GM18519 (cell line): ENCODE measurements around the gene LASP1NB.
"Not testable (repeated sequence)": the region's sequence is repeated elsewhere in the genome, so short reads cannot be mapped to it uniquely, and the experiment has no call there.

ENCODE experiments used
- ATAC-seq: cut with Tn5 transposase; IDR thresholded peaks from one replicate; pipeline ENCODE4 v1.9.1; 2021; ENCODE audit warnings: mild to moderate bottlenecking, moderate library complexity; ENCODE audit not compliant: unreplicated experiment, low FRiP score

The LASP1NB gene

GRCh38 chr17:38916771-38917170 is 8.6 kb upstream of the LASP1NB start:
- ATAC-seq = no peak

DNA sequence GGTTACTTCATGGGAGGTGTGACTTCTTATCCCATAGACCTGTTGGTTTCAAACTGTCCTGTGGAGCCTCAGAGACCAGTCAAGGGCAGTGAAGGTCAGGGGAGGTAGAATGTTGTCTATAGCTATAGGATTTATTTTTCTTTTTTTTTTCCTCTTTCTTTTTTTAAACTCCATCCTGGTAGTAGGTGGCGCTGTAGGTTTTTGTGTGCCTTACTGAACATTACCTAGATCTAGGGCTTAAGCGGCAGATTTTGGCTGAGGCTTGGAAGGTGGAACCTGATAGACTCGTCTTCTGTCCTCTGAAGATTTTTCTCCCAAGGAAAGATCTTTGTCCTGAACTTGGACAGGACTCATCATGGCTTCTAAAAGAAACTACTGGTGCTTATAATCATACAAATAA is 8.2 kb upstream of the LASP1NB start:
- no peak for ATAC-seq

DNA sequence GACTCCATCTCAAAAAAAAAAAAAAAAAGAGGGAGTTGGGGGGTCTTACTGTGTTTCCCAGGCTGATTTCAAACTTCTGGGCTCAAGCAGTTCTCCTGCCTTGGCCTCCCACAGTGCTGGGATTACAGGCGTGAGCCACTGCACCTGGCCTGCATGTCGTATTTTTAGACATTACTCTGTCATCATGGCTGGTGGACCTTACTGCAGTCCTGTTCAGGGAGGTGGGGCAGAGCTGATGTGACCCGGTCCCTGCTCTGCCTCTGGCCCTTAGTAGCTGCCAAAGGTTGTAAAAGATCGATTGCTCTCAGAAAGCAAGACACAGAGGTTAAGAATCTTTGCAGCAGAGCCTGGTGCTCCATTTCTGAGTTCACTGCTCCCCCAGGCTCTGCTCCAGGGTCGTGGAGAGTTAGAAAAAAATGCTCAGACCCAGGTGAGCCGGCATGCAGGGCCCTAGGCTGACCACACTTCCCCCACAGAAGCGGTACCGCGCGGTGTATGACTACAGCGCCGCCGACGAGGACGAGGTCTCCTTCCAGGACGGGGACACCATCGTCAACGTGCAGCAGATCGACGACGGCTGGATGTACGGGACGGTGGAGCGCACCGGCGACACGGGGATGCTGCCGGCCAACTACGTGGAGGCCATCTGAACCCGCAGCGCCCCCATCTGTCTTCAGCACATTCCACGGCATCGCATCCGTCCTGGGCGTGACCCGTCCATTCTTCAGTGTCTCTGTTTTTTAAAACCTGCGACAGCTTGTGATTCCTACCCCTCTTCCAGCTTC is 7.1 kb upstream of the LASP1NB start:
- no peak for ATAC-seq

DNA sequence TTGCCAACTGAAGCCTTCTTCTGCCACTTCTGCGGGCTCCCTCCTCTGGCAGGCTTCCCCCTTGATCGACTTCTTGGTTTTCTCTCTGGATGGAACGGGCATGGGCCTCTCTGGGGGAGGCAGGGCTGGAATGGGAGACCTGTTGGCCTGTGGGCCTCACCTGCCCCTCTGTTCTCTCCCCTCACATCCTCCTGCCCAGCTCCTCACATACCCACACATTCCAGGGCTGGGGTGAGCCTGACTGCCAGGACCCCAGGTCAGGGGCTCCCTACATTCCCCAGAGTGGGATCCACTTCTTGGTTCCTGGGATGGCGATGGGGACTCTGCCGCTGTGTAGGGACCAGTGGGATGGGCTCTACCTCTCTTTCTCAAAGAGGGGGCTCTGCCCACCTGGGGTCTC is 6.5 kb upstream of the LASP1NB start:
- no peak for ATAC-seq

- no peak for ATAC-seq
These were observed 5.9 kb upstream of the LASP1NB start for GRCh38 chr17:38919316-38920078.

DNA sequence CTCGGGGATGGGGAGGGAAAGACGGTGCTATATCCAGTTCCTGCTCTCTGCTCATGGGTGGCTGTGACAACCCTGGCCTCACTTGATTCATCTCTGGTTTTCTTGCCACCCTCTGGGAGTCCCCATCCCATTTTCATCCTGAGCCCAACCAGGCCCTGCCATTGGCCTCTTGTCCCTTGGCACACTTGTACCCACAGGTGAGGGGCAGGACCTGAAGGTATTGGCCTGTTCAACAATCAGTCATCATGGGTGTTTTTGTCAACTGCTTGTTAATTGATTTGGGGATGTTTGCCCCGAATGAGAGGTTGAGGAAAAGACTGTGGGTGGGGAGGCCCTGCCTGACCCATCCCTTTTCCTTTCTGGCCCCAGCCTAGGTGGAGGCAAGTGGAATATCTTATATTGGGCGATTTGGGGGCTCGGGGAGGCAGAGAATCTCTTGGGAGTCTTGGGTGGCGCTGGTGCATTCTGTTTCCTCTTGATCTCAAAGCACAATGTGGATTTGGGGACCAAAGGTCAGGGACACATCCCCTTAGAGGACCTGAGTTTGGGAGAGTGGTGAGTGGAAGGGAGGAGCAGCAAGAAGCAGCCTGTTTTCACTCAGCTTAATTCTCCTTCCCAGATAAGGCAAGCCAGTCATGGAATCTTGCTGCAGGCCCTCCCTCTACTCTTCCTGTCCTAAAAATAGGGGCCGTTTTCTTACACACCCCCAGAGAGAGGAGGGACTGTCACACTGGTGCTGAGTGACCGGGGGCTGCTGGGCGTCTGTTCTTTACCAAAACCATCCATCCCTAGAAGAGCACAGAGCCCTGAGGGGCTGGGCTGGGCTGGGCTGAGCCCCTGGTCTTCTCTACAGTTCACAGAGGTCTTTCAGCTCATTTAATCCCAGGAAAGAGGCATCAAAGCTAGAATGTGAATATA is 4.8 kb upstream of the LASP1NB start:
- no peak for ATAC-seq

DNA sequence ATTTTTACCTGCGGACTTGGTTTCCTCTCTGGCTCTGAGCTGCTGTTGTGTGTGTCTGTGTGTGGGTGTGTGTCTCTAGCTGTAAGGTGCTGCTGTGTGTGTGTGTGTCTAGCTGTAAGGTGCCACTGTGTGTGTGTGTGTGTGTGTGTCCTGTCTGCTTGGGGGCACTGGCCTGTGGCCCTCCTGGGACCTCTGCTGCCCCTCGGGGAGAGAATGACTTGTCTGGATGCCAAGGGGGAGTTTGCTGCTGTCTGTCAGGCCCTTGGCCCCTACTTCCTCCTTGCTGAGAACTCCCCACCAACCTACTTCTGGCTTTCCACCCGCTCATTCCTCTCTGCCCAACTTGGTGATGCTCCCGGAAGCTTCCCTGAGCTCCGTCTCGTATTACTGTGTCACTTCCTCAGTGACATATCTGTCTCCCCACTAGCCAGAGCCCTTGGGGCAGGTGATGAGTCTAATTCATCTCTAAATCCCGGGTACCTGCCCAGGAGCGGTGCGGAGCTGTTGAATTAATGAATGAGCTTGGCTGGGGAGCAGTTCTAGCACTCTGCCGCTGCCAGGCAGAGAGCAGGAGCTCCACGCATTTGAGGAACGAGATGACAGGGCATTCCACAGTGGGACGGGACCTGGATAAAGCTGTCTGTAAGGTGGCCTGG is 3.5 kb upstream of the LASP1NB start:
- ATAC-seq = no peak

GRCh38 chr17:38922538-38923297 is 2.7 kb upstream of the LASP1NB start:
- no peak for ATAC-seq

GRCh38 chr17:38926293-38927070 is 1.1 kb downstream of the LASP1NB start:
- ATAC-seq = no peak

DNA sequence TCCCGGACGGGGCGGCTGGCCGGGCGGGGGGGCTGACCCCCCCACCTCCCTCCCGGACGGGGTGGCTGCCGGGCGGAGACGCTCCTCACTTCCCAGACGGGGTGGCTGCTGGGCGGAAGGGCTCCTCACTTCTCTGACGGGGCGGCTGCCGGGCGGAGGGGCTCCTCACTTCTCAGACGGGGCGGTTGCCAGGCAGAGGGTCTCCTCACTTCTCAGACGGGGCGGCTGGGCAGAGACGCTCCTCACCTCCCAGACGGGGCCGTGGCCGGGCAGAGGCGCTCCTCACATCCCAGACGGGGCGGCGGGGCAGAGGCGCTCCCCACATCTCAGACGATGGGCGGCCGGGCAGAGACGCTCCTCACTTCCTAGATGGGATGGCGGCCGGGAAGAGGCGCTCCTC is 5.4 kb downstream of the LASP1NB start:
- not testable (repeated sequence) for ATAC-seq

DNA sequence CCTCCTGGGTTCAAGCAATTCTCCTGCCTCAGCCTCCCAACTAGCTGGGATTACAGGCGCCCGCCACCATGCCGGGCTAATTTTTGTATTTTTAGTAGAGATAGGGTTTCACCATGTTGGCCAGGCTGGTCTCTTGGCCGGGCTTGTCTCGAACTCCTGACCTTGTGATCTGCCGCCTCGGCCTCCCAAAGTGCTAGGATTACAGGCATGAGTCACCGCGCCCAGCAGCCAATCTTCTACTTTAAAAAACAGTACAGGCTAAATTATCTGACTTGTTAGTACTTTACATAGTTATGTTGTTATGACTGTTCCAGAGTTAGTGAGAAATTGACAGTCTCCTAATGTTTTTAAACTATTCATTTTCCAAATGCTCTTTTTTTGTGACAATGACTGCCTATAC is 8.5 kb downstream of the LASP1NB start:
- not testable (repeated sequence) for ATAC-seq

- no peak for ATAC-seq
These were observed 14.6 kb downstream of the LASP1NB start for GRCh38 chr17:38939987-38940386.

GRCh38 chr17:38940404-38940803 is 15.0 kb downstream of the LASP1NB start:
- no peak for ATAC-seq

DNA sequence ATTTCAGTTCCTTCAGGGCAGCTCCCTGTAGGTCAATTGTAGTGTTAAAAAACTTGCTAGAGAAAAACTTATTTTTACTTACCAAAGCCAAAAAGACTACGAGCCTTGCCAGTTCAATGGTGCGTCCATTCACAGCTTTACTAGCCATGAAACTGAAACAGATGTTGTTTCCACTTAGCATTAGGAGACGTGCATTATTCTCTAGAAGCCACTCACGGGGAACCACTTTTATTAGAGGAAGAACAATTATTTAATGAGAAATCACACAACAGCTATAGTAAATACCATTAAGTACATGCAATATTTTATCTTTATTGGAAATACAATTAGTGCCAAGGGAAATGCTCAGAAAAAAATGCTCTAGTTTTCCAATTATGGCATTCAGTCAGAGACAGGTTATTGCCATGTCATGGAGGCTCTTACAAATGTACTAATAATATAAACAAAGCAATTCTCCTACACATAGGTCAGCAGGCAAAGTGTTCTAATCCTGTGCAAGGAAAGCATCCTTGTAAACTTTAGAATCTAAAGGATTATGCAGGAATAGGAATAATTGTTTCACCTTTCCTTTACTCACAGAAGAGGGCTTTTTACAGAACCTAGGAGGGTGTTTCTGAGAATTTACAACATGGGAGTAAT is 17.4 kb downstream of the LASP1NB start:
- no peak for ATAC-seq

- ATAC-seq = no peak
These were observed 18.2 kb downstream of the LASP1NB start for GRCh38 chr17:38943607-38944006.

GRCh38 chr17:38947189-38947588 is 21.8 kb downstream of the LASP1NB start:
- no peak for ATAC-seq

GRCh38 chr17:38953800-38954199 is 28.4 kb downstream of the LASP1NB start:
- ATAC-seq = not testable (repeated sequence)

DNA sequence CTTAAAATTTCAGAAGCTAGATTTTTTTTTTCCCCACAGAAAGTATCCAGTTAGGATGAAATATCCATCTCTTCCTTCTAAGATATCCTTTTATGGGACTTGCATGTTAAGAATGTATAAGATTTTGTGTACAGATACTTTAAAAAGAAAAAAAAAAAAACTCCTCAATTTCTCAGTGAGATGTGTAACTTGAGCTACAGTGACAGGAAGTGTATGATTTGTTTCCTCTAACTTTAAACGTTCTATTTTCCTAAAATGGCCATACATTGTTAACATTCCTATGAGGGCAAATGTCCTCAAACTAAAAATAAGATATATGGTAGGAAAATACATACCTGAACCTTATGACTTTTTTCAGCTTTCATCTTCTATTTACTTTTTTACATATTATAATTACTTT is 32.9 kb downstream of the LASP1NB start:
- no peak for ATAC-seq
